ENCODE data around the gene APOB.

The APOB gene

DNA sequence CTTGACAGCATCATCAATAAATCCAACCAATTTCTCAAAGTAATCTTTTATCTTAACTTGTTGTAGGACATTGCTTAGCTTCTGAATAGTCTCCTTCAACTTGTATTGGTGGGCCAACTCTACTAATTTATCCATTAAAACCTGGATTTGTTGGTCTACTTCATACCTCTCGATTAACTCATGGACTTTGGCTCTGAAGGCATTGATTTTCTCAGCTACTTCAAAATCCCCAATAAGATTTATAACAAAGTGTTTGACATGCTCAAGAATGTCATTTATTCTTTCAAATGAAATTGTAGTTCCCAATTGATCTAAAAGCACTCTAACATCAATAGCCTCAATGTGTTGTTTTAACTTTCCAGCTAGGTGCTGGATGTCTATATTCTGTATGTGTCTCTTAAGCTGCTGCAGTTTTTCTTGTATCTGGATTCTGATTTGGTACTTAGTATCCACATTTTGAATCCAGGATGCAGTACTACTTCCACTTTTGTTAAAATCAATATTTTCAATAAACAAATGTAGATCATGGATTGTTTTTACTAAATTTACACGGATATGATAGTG is 34.1 kb downstream of the APOB start:
- Histone ChIP-seq H3K79me2 (ENCODE audit: insufficient read depth, low read length) (no peaks in the 10 kb centered on the region), H3K4me3 (ENCODE audit: low read depth in 1 of 2, low read length in 2 of 2) (no peak overlapping the region), H3K36me3 (ENCODE audit: insufficient read depth, low read length) (no peaks in the 10 kb centered on the region), H3K4me2 (ENCODE audit: insufficient read depth, low read length) (no peak overlapping the region), H3K27me3 (ENCODE audit: insufficient read depth, low read length, poor library complexity) (no peaks in the 10 kb centered on the region), H2AFZ (ENCODE audit: low read depth, low read length) (no peak overlapping the region), H3K4me1 (ENCODE audit: insufficient read depth, low read length) (no peaks in the 10 kb centered on the region), H3K27ac (ENCODE audit: low read length) (no peak overlapping the region), H3K9me3 (ENCODE audit: insufficient read depth, low read length, severe bottlenecking) (no peaks in the 10 kb centered on the region), H4K20me1 (ENCODE audit: insufficient read depth, low read length) (no peaks in the 10 kb centered on the region), H3K9ac (ENCODE audit: low read depth, low read length) (no peak overlapping the region)
- no peak for ATAC-seq (ENCODE audit: insufficient read depth, low read depth)
- DNase-seq, result no peak
- TF ChIP-seq, protein P1, sequence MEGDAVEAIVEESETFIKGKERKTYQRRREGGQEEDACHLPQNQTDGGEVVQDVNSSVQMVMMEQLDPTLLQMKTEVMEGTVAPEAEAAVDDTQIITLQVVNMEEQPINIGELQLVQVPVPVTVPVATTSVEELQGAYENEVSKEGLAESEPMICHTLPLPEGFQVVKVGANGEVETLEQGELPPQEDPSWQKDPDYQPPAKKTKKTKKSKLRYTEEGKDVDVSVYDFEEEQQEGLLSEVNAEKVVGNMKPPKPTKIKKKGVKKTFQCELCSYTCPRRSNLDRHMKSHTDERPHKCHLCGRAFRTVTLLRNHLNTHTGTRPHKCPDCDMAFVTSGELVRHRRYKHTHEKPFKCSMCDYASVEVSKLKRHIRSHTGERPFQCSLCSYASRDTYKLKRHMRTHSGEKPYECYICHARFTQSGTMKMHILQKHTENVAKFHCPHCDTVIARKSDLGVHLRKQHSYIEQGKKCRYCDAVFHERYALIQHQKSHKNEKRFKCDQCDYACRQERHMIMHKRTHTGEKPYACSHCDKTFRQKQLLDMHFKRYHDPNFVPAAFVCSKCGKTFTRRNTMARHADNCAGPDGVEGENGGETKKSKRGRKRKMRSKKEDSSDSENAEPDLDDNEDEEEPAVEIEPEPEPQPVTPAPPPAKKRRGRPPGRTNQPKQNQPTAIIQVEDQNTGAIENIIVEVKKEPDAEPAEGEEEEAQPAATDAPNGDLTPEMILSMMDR (IDR thresholded peaks at IDR 0.05; ENCODE audit: borderline replicate concordance, extremely low read depth, low read length, poor library complexity, severe bottlenecking), result no peak
- no peak for TF ChIP-seq EZH2 (IDR thresholded peaks at IDR 0.05; ENCODE audit: borderline replicate concordance, low read depth, low read length, severe bottlenecking)

DNA sequence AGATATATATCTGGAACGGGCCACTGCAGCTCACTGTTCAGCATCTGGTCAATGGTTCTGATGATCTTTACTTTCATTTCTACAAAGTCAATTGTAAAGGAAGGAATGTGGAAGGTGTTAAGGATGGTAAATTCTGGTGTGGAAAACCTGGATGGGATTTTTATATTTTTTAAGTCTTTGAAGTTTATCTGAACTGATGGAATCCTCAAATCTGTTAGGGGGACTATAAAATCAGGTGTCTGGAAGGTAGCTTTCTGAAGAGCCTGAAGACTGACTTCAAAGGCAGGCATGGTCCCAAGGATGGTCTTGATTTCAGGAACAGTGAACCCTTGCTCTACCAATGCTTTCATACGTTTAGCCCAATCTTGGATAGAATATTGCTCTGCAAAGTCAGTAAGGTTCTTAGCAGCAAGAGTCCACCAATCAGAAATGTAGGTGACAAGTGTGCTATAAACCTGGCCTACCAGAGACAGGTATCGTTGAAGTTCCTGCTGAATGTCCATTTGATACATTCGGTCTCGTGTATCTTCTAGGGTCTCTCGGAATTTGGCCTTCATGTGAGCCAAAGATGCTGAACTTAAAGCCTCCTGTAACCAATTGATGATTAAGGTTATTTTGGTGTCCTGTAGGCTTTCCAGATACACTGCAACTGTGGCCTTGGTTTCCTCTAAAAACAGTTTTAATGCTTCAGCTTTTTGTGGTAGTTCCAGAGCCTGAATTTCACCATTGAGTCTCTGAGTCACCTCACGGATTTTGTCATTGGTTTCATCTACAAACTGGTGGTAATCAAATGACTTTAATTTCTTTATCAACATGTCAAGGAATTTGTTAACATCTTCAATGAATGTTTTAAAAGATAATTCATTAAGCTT is 34.8 kb downstream of the APOB start:
- no peaks in the 10 kb centered on the region for H4K20me1 ChIP-seq (ENCODE audit: insufficient read depth, low read length)
- no peaks in the 10 kb centered on the region for H3K9me3 ChIP-seq (ENCODE audit: insufficient read depth, low read length, severe bottlenecking)
- DNase-seq (no peak), ATAC-seq (ENCODE audit: insufficient read depth, low read depth) (no peak)
- no peak overlapping the region for H3K4me3 ChIP-seq (ENCODE audit: low read depth in 1 of 2, low read length in 2 of 2)
- H3K79me2 ChIP-seq (ENCODE audit: insufficient read depth, low read length), result no peaks in the 10 kb centered on the region
- TF ChIP-seq EZH2 (IDR thresholded peaks at IDR 0.05; ENCODE audit: borderline replicate concordance, low read depth, low read length, severe bottlenecking), result no peak
- TF ChIP-seq, protein P1 (IDR thresholded peaks at IDR 0.05; ENCODE audit: borderline replicate concordance, extremely low read depth, low read length, poor library complexity, severe bottlenecking), result no peak
- H3K4me1 ChIP-seq (ENCODE audit: insufficient read depth, low read length), result no peaks in the 10 kb centered on the region
- H3K9ac ChIP-seq (ENCODE audit: low read depth, low read length), result no peak overlapping the region
- no peak overlapping the region for H3K27ac ChIP-seq (ENCODE audit: low read length)
- no peaks in the 10 kb centered on the region for H3K27me3 ChIP-seq (ENCODE audit: insufficient read depth, low read length, poor library complexity)
- H2AFZ ChIP-seq (ENCODE audit: low read depth, low read length), result no peak overlapping the region
- H3K36me3 ChIP-seq (ENCODE audit: insufficient read depth, low read length), result no peaks in the 10 kb centered on the region
- no peak overlapping the region for H3K4me2 ChIP-seq (ENCODE audit: insufficient read depth, low read length)

- H3K4me2 ChIP-seq (ENCODE audit: insufficient read depth, low read length), result no peak overlapping the region
- no peaks in the 10 kb centered on the region for H3K27me3 ChIP-seq (ENCODE audit: insufficient read depth, low read length, poor library complexity)
- no peaks in the 10 kb centered on the region for H3K9me3 ChIP-seq (ENCODE audit: insufficient read depth, low read length, severe bottlenecking)
- no peaks in the 10 kb centered on the region for H3K36me3 ChIP-seq (ENCODE audit: insufficient read depth, low read length)
- no peaks in the 10 kb centered on the region for H3K4me1 ChIP-seq (ENCODE audit: insufficient read depth, low read length)
- no peak overlapping the region for H3K4me3 ChIP-seq (ENCODE audit: low read depth in 1 of 2, low read length in 2 of 2)
- no peak overlapping the region for H2AFZ ChIP-seq (ENCODE audit: low read depth, low read length)
- no peak for ATAC-seq (ENCODE audit: insufficient read depth, low read depth)
- no peaks in the 10 kb centered on the region for H4K20me1 ChIP-seq (ENCODE audit: insufficient read depth, low read length)
- no peak overlapping the region for H3K27ac ChIP-seq (ENCODE audit: low read length)
- no peak overlapping the region for H3K9ac ChIP-seq (ENCODE audit: low read depth, low read length)
- TF ChIP-seq, protein P1 (IDR thresholded peaks at IDR 0.05; ENCODE audit: borderline replicate concordance, extremely low read depth, low read length, poor library complexity, severe bottlenecking), result no peak
- TF ChIP-seq EZH2 (IDR thresholded peaks at IDR 0.05; ENCODE audit: borderline replicate concordance, low read depth, low read length, severe bottlenecking), result no peak
- no peak for DNase-seq
- H3K79me2 ChIP-seq (ENCODE audit: insufficient read depth, low read length), result no peaks in the 10 kb centered on the region
These were observed 35.7 kb downstream of the APOB start for GRCh38 chr2:21008014-21008789.

All from DND-41 (cell line).